HG03097 (cell line): ENCODE measurements around the gene VILL.
"Not testable (repeated sequence)": the region's sequence is repeated elsewhere in the genome, so short reads cannot be mapped to it uniquely, and the experiment has no call there.

Source experiments
- ATAC-seq: cut with Tn5 transposase; IDR thresholded peaks from one replicate; pipeline ENCODE4 v1.9.1; 2021; ENCODE audit not compliant: unreplicated experiment, low FRiP score

The VILL gene

DNA sequence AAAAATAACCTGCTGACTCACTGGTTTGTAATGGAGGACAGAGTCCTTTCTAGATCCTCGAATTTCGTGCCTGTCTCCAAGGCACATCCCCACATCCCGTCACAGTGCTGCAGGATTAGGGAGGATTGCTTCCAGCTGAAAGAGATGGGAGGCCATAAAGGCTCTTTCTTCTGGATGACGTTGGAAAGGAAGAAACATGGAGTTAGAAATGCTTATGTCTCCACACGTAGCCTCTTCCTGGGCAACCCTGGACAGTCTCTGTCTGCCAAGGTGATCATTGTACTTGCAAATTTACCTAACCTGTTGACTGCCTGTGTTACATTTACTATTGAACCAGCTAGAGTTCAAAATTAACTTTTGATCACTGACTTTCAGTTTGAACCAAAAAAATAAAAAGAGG, 27.6 kb upstream of the VILL start:
- no peak for ATAC-seq

DNA sequence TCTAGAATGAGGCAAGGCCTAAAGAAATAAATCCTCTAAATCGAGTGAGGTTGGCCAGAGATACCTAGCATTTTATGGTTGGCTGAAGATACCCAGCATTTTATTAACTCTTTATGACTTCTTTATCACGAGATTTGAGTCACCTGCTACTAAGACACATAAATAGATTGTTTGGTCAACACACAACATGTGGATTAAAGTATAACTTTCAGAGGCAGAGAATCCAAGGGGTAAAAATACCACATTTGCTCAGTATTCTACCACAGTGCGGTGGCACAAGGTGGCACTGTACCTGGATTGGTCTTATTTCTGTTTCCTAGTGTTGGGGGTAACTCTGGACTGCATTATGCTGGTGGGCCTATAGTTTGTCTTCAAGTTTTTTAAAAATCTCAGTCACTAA, 27.0 kb upstream of the VILL start:
- no peak for ATAC-seq

DNA sequence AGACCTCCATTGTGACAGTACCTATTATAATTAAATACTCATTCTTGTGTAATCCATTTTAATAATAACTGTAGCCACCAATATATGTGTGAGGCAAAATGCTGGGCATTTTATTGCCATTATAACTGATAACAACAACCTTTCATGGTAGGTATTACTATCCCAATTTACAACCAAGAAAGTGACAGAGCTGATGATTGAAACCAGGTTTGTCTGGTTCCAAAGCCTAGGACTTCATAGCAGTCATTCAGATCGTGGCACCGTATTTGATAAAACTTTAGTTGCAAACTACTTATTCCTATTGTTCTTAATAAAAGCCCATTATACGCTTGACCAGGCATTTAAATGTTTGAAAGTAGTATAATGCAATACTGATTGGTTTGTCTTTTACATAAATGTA, 26.4 kb upstream of the VILL start:
- ATAC-seq, result no peak

- ATAC-seq, result no peak
Measured at GRCh38 chr3:37964716-37965115, 25.9 kb upstream of the VILL start.

DNA sequence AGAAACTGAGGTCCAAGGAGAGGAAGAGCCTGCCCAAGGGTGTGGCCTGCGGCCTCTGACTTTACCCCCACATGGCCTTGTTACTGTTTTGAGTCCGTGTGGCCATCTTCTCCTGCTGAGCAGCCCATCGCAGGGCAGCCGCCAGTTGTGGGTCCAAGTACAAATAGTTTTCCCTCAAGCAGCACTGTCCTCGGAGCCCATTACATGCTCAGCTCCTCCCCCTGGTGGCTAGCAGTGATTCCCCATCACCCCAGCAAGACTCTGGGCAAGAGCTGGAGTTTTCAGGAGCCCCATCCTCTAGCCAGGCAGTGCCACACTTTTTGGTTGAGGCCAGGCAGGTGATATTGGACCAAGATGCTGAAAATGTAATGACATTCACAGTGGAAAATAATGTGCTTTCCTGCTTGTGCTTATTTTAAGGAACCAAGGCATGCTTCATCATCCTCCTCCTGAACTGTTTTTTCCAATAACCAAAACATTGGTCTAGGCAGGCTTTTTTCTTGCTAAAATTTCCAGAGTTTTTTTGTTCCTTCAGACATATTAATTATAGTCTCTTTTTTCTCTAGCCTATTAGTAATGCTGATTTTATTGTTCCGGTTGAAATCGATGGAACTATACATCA, 23.2 kb upstream of the VILL start:
- ATAC-seq, result no peak

DNA sequence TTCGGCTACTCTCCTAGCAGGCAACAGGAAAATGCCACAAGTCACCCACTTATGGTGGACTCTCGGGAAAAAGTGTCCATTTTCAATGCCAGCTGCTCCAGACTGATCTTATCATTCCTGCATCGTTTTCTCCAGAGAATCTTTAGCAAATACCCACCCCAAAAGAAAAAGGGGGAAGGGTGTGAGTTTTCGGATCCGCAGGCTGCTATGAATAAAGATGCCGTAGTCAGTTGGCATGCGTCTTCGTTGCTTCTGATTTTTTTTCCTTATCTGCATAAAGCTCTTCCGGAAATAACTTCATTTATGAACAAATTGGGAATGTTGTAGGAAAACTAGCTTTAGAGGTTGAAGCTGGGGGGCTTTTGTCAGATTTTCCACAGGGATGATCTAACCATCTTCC, 22.4 kb upstream of the VILL start:
- no peak for ATAC-seq

- no peak for ATAC-seq
Measured at GRCh38 chr3:37968813-37969595, 21.6 kb upstream of the VILL start.

DNA sequence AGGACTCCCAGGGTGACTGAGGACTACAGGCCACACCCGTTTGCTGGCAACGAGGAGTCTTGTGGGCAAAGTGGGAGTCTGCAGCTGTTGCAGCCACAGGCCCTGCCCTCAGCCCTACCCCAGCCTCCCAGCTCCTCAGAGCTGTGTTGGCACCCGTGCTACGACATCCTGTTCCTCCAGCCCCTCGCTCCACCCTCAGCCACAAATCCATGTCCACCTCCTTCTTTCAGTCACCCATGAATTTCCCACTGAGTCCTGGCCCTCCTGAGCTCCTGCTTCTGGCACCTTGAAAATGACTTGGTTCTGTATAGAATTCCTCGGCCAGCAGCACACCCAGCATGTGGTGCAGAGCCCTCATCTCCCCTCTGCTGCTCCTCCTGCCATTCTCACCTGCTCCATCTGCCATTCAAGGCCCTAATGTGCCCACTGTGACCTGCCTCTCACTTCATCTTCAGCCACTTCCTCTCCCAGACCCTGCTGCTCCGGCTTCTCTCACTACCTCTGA, 20.9 kb upstream of the VILL start:
- ATAC-seq, result no peak

- no peak for ATAC-seq
Measured at GRCh38 chr3:37970802-37971201, 19.8 kb upstream of the VILL start.

GRCh38 chr3:37971467-37971866, 19.1 kb upstream of the VILL start:
- ATAC-seq, result no peak

DNA sequence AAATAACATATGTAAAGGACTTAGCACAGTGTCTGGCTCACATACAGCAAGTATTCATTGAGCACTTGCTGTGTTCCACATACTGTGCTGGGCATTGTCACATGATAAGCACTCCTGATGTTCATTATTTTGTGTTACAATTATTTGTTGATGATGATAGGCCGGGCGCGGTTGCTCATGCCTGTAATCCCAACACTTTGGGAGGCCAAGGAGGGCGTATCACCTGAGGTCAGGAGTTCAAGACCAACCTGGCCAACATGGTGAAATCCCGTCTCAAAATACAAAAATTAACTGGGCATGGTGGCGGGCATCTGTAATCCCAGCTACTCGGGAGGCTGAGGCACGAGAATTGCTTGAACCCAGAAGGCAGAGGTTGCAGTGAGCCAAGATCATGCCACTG, 18.5 kb upstream of the VILL start:
- ATAC-seq, result not testable (repeated sequence)

DNA sequence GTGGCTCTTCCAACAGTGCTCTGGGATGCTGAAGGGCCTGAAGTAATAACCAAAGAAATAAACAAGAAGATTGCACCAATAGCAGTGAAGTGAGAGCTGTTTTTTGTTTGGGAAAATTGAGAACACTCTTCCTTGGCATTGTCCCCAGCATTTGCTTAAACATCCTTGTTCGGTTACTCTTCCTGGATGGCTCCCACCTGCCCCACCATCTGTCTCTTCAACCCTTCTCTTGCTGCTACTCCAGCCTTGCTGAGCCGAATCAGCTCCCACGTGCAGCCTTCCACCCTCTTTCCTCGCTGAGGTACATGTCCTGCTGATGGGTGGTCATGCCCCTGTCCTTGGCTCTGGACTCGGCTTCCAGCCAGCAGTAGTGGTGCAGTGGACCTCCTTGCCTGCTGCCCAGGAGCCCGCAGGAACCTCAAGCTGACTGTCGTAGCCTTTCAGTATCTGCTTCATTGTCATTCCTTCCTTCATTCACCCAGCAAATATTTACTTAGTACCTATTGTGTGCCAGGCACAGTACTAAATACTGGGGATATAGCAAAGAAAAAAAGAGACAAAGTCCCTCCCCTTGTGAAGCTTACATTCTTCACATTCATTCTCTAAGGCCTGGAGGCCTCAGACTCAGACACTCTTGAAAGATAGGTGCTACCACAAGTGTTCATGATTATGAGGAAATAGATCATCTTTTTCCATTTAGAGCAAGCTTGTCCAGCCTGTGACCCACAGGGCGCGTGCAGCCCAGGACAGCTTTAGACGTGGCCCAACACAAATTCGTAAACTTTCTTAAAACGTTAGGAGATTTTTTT, 17.1 kb upstream of the VILL start:
- no peak for ATAC-seq

- ATAC-seq, result peak; percentile 72
Measured at GRCh38 chr3:37974121-37975083, 16.2 kb upstream of the VILL start.

DNA sequence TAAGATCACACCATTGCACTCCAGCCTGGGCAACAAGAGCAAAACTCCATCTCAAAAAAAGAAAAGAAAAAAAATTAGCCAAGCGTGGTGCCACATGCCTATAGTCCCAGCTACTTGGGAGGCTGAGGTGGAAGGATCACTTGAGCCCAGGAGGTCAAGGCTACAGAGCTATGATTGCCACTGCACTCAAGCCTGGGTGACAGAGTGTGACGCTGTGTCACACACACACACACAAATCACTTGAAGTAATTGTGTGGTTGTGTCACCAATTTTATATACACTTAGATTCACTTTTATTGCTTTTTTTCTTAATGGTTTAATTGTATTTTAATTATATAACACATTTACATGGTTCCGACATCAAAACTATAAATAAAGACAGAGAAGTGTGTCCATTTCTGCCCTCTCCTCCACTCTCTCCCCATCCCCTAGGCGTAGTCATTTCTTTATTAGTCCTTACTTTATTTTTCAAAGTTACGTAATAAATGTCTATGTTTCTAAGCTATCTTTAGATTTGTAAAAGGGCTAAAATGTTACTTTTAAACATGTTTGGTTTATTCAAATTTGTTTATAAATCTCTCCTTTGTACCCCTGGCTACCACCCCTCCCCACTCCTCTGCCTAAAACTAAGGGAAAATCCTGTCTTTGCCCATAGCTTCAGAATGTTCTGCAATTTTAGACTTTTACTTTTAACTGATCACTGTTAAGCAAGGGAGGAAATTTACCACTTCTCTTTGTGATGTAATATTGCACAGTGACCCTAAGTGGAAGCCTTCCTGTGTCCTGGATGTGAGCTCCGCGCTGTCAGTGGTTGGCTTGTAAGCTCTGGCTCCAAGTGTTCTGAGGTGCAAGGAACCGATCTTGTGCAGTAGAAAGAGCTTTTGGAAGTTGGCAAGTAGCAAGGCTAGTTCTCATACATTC, 10.8 kb upstream of the VILL start:
- no peak for ATAC-seq

DNA sequence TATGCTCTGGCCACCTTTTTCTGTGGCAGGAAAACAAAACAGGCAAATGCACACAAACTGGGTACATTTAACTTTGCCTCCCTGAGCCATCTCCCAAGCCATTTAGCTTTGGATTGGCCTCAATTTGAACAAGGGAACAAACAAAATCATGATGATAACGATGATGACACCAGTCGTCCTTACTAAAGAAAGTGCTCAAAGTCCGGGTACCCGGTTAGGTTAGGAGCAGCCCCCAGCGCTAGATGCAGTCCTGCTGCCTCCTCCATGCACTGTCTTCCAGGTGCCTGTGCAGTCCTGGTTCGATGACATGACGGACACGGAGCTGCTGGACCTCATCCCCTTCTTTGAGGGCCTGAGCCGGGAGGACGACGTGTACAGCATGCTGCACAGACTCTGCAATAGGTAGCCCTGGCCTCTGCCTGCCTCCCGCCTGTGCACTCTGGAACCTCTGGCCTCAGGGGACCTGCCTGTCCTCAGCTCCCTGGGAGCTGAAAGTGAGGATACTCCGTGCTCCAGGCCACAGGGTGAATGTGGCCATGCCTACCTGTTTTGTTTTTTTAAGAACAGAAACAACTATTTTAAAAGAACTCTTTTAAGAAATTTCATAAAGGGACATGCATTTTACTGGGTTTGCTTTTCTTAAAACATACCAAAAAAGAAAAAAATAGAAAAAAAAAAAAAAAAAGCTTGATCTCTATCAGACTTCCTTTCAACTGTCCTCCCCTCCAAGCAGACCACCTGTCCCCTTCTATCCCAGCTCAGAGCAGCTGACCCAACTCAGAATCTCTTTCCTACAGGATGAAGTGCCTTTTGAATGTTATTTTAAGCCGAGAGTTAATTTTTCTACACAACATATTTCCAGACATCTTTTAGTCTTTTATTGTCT, 9.9 kb upstream of the VILL start:
- no peak for ATAC-seq

GRCh38 chr3:37981348-37981664, 9.3 kb upstream of the VILL start:
- no peak for ATAC-seq

DNA sequence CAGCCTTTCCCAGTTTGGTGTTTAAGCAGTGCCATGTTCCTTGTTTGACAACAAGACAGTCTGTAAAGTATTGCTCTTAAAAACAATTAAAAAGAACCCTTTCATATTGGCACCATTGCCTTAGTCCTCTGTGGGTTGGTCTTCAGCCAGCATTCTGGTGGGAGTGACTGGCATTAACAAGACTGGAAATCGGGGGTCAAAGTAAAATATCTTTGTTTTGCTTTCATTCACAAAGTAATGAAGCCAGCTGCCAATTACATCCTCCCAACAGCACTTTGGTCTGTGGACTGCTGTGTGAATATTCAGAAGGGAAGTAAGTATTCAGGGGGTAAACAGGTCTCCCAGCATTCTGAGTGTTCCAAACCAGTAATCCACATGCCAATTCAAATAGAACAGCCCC, 8.3 kb upstream of the VILL start:
- ATAC-seq, result no peak

DNA sequence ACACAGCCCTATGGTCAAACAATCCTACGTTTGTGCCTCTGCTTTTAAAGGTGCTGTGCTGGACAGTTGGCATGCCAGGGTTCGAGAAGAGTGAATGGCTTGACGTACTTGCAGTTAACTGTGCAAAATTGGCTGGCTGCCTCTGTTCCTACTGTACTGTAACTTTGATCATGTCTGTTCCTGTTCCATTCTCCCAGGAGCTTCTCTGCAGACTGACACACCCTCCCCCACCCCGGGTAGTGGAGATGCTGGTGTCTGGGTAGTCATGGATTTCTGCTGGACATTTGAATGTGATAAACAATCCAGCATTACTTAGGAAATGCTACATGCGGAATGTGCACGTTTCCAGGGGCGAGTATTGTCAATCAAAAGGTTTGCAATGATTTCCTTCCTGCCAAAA, 6.5 kb upstream of the VILL start:
- ATAC-seq, result no peak
